Endodermal cell (in vitro differentiated cells): Measurements from ENCODE around the gene ULK3. TPM values are rescaled to one million over a fixed set of nuclear protein-coding genes. Genes with fewer than 3 reads are reported as not detected.

ENCODE experiments used
- DNase-seq: peaks from one replicate; pipeline ENCODE4 v3.0.0-alpha.2; 2017
- H3K27ac ChIP-seq: 2 replicates; pipeline ENCODE4 v1.5.1; 2013; ENCODE audit warnings: mild to moderate bottlenecking, low read depth, low read length, moderate library complexity
- H3K27me3 ChIP-seq: 2 replicates; pipeline ENCODE4 v1.6.1; 2013; ENCODE audit warnings: mild to moderate bottlenecking, low read length, moderate library complexity; ENCODE audit not compliant: insufficient read depth, control insufficient read depth, poor library complexity, severe bottlenecking
- H3K36me3 ChIP-seq: 2 replicates; pipeline ENCODE4 v1.7.0; 2013; ENCODE audit warnings: mild to moderate bottlenecking, low read length, moderate library complexity; ENCODE audit not compliant: control insufficient read depth, insufficient read depth
- H3K4me1 ChIP-seq: one replicate; pipeline ENCODE4 v1.7.0; 2013; ENCODE audit warnings: low read length; ENCODE audit not compliant: control insufficient read depth, insufficient read depth
- H3K4me3 ChIP-seq: 2 replicates; pipeline ENCODE4 v1.5.1; 2013; ENCODE audit warnings: mild to moderate bottlenecking, low read length, moderate library complexity
- H3K9ac ChIP-seq: 2 replicates; pipeline ENCODE4 v1.6.1; 2013; ENCODE audit warnings: mild to moderate bottlenecking, low read length, moderate library complexity; ENCODE audit not compliant: poor library complexity, severe bottlenecking; ENCODE audit errors: extremely low read depth
- H3K9me3 ChIP-seq: 2 replicates; pipeline ENCODE4 v1.6.1; 2013; ENCODE audit warnings: mild to moderate bottlenecking, low read length, moderate library complexity; ENCODE audit not compliant: control insufficient read depth
- H3K27ac Mint-ChIP-seq: 2 replicates; pipeline ENCODE4 v1.8.0; 2020; ENCODE audit warnings: mixed read lengths
- H3K27me3 Mint-ChIP-seq: 2 replicates; pipeline ENCODE4 v1.8.0; 2021; ENCODE audit warnings: mild to moderate bottlenecking, mixed read lengths; ENCODE audit not compliant: insufficient read depth
- H3K36me3 Mint-ChIP-seq: 2 replicates; pipeline ENCODE4 v1.8.0; 2020; ENCODE audit warnings: low read depth, mixed read lengths
- H3K4me1 Mint-ChIP-seq: 2 replicates; pipeline ENCODE4 v1.8.0; 2020; ENCODE audit warnings: mixed read lengths
- H3K4me3 Mint-ChIP-seq: 2 replicates; pipeline ENCODE4 v1.8.0; 2020; ENCODE audit warnings: mild to moderate bottlenecking, moderate library complexity, mixed read lengths
- H3K9me3 Mint-ChIP-seq: 2 replicates; pipeline ENCODE4 v1.8.0; 2020; ENCODE audit warnings: mild to moderate bottlenecking, mixed read lengths
- CTCF ChIP-seq: fragments of 200-600 bp; sonication (generic); conservative IDR thresholded peaks from 2 replicates; pipeline ENCODE4 v1.5.0; 2021; ENCODE audit warnings: antibody characterized with exemption, mild to moderate bottlenecking
- WGBS, 2 experiments: methylation state at CpG; one replicate each; pipeline versions ENCODE4 v1.1.5 to v1.1.7; 2013; ENCODE audit warnings: missing lambda C conversion rate in 2 of 2, mixed read lengths in 1 of 2; ENCODE audit not compliant: insufficient coverage in 1 of 2, insufficient read length in 1 of 2; 5-methylcytosine and 5-hydroxymethylcytosine counted together
- total RNA-seq, 2 donors: library from RNA; stranded (reverse); fragmentation: NEBNext Ultra II Directional in 1 of 2; extraction: Animal tissue kit (Norgen Biotek cat#: 25700) in 1 of 2; gene quantifications; 2 replicates in 1 of 2; 3 replicates in 1 of 2; pipeline ENCODE4 v1.2.1, GENCODE V29; 2021

ULK3 gene
- total RNA-seq, 2 donors from 2014 or later = 33.9 to 36.2 TPM

DNA sequence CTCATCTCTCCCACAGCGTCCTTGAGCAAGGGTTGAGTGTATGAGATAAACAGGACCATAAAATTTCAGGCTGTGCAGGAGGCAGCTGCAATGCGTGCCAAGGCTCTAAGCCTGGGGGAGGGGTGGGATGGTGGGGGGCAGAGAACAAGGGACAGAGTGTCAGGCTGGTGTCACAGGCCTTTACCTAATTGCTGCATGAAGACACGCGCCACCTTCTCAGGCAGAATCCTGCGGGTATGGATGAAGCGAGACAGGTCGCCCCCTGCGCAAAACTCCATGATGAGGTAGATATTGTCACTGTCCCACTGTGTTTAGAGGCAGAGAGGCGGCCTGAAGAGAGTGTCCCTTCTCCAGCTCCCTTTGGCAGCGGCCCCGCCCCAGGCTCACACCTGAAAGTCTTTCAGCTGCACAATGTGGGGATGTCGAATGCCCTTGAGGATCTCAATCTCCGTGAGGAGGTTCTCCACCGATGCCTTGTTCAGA, 1.0 kb downstream of the ULK3 start:
- Mint-ChIP-seq H3K9me3 (no peaks in the 10 kb centered on the region), H3K4me3 (peak overlapping the region; percentile 85), H3K27me3 (no peaks in the 10 kb centered on the region), H3K27ac (peak overlapping the region; percentile 96), H3K36me3 (peaks cover 31% of the 10 kb centered on the region), H3K4me1 (peaks cover 23% of the 10 kb centered on the region)
- no peaks in the 10 kb centered on the region for H3K9me3 ChIP-seq
- TF ChIP-seq CTCF = no peak
- H3K4me3 ChIP-seq = peak overlapping the region; percentile 91
- H3K27me3 ChIP-seq = no peaks in the 10 kb centered on the region
- H3K9ac ChIP-seq = peak overlapping the region; percentile 68
- H3K4me1 ChIP-seq = no peaks in the 10 kb centered on the region
- peaks cover 9% of the 10 kb centered on the region for H3K36me3 ChIP-seq
- H3K27ac ChIP-seq = no peak overlapping the region
- WGBS, 2 experiments = 86 to 91% methylated on average over 13 to 14 of the region's 14 CpGs
- DNase-seq = no peak

- H3K27me3 ChIP-seq = no peaks in the 10 kb centered on the region
- no peak overlapping the region for H3K9ac ChIP-seq
- no peaks in the 10 kb centered on the region for H3K27me3 Mint-ChIP-seq
- H3K4me1 ChIP-seq = no peaks in the 10 kb centered on the region
- H3K4me1 Mint-ChIP-seq = peaks cover 23% of the 10 kb centered on the region
- peaks cover 28% of the 10 kb centered on the region for H3K36me3 Mint-ChIP-seq
- no peak overlapping the region for H3K4me3 ChIP-seq
- no peak for DNase-seq
- no peak overlapping the region for H3K27ac ChIP-seq
- H3K9me3 Mint-ChIP-seq = no peaks in the 10 kb centered on the region
- no peak overlapping the region for H3K27ac Mint-ChIP-seq
- peaks cover 5% of the 10 kb centered on the region for H3K36me3 ChIP-seq
- peak overlapping the region; percentile 26 for H3K4me3 Mint-ChIP-seq
- TF ChIP-seq CTCF = no peak
- H3K9me3 ChIP-seq = no peaks in the 10 kb centered on the region
- 92 to 99% methylated on average over 8 to 9 of the region's 9 CpGs for WGBS, 2 experiments
These were observed 1.8 kb downstream of the ULK3 start for GRCh38 chr15:74840851-74841775.

DNA sequence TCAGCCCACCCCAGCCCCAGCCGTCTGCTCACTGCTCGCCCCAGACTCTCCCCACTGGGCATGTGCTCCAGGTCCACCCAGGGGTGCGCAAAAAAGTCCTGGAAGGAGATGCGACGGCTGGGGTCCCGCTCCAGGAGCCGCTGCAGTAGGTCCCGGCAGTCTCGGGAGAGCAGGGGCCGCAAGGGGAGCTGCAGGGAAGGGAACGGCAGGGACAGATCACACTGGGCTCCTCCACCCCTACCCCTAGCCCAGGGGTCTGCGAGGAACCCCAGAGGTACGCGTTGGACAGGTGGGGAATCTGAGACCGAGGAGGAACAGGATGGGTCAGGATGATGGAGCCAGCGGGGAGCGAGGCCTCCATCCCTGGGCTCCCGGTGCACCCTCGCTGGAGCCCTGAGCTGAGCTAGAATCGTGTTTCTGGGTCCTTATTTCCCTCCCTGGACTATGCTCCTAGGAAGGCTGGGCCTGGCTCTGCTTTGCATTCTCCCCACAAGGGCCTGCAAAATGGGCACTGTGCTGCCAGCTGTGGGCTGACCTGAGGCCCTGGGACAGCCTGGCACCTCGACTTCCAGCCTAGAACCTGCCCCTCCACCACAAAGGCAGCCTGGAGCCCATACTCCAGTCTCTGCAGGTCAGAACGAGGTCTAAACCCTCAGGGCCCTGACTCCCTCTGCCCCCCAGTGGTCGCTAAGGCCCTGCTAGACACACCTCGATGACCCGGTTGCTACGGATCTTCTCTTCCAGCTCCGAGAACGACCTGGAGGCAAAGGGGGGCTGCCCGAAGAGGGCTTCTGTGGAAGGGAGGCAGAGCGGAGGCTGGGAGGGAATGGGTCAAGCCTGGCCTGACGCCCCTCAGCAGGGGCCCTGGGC, 3.2 kb downstream of the ULK3 start:
- no peaks in the 10 kb centered on the region for H3K9me3 ChIP-seq
- peaks cover 5% of the 10 kb centered on the region for H3K36me3 ChIP-seq
- H3K4me1 ChIP-seq = no peaks in the 10 kb centered on the region
- H3K4me1 Mint-ChIP-seq = peaks cover 24% of the 10 kb centered on the region
- no peaks in the 10 kb centered on the region for H3K27me3 Mint-ChIP-seq
- peak; percentile 56 for TF ChIP-seq CTCF
- H3K9me3 Mint-ChIP-seq = no peaks in the 10 kb centered on the region
- peak; percentile 78 for DNase-seq
- 87 to 88% methylated on average over 21 to 31 of the region's 31 CpGs for WGBS, 2 experiments
- no peaks in the 10 kb centered on the region for H3K27me3 ChIP-seq
- peaks cover 20% of the 10 kb centered on the region for H3K36me3 Mint-ChIP-seq
- H3K27ac Mint-ChIP-seq = peak overlapping the region; percentile 88
- no peak overlapping the region for H3K4me3 Mint-ChIP-seq
- no peak overlapping the region for H3K4me3 ChIP-seq
- no peak overlapping the region for H3K27ac ChIP-seq
- H3K9ac ChIP-seq = no peak overlapping the region
